PC-9 (cell line): ENCODE measurements around the gene CABP5. TPM values are rescaled to one million over a fixed set of nuclear protein-coding genes. Genes with fewer than 3 reads are reported as not detected.

Experiments used
- BruUV-seq: library from RNA; stranded (reverse); fragments of 400-500 nt; replicated peaks from 2 replicates; lab custom pipeline; 2021; lab: Mats Ljungman, UMichigan
- CTCF ChIA-PET: fragments of 300-600 bp; sonication (Branson Sonifier 250); formaldehyde crosslinking; loops from one replicate; lab custom pipeline; 2022; ENCODE audit warnings: antibody characterized with exemption; lab: Charles Lee
- POLR2A ChIA-PET: fragments of 300-600 bp; sonication (Branson Sonifier 250); formaldehyde crosslinking; loops from one replicate; lab custom pipeline; 2022; ENCODE audit warnings: antibody characterized with exemption; ENCODE audit not compliant: unreplicated experiment; lab: Charles Lee
- DNase-seq, 2 experiments: peaks; one replicate each; pipeline versions ENCODE4 v3.0.0 to v3.0.0-alpha.2; 2015 to 2022; ENCODE audit warnings: mixed read lengths in 1 of 2
- H2AFZ ChIP-seq: fragments of 200-600 bp; sonication (generic); 2 replicates; pipeline ENCODE4 v1.8.1; 2017; ENCODE audit warnings: antibody characterized with exemption
- H3F3A ChIP-seq: fragments of 200-600 bp; sonication (generic); 2 replicates; pipeline ENCODE4 v1.8.1; 2017; ENCODE audit warnings: antibody characterized with exemption, mild to moderate bottlenecking, low read depth; ENCODE audit not compliant: insufficient read depth
- H3K27ac ChIP-seq: fragments of 200-600 bp; sonication (generic); 2 replicates; pipeline ENCODE4 v1.6.1; 2016; ENCODE audit warnings: mixed run types
- H3K27me3 ChIP-seq: fragments of 200-600 bp; sonication (generic); 2 replicates; pipeline ENCODE4 v1.6.1; 2016; ENCODE audit warnings: low read depth, mixed run types; ENCODE audit not compliant: insufficient read depth
- H3K36me3 ChIP-seq: fragments of 200-600 bp; sonication (generic); 2 replicates; pipeline ENCODE4 v1.6.1; 2016; ENCODE audit warnings: low read depth, mixed run types
- H3K4me1 ChIP-seq: fragments of 200-600 bp; sonication (generic); replicated peaks from 2 replicates; pipeline ENCODE4 v1.6.1; 2016; ENCODE audit warnings: mixed run types; ENCODE audit not compliant: insufficient read depth
- H3K4me2 ChIP-seq: fragments of 200-600 bp; sonication (generic); 2 replicates; pipeline ENCODE4 v1.6.1; 2017; ENCODE audit warnings: mixed run types
- H3K4me3 ChIP-seq: fragments of 200-600 bp; sonication (generic); 2 replicates; pipeline ENCODE4 v1.6.1; 2016; ENCODE audit warnings: mixed run types
- H3K79me2 ChIP-seq: fragments of 200-600 bp; sonication (generic); 2 replicates; pipeline ENCODE4 v1.6.1; 2017; ENCODE audit warnings: low read depth, mixed run types
- H3K9me2 ChIP-seq: fragments of 200-600 bp; sonication (generic); 2 replicates; pipeline ENCODE4 v1.8.1; 2017; ENCODE audit warnings: mild to moderate bottlenecking; ENCODE audit not compliant: insufficient read depth
- H3K9me3 ChIP-seq: fragments of 200-600 bp; sonication (generic); 2 replicates; pipeline ENCODE4 v1.8.1; 2016; ENCODE audit warnings: low read depth; ENCODE audit not compliant: insufficient read depth
- H4K20me1 ChIP-seq: fragments of 200-600 bp; sonication (generic); 2 replicates; pipeline ENCODE4 v1.8.1; 2017; ENCODE audit not compliant: insufficient read depth
- CTCF ChIP-seq: fragments of 200-600 bp; sonication (generic); conservative IDR thresholded peaks from 2 replicates; pipeline ENCODE4 v1.6.1; 2017; ENCODE audit warnings: mixed run types, antibody characterized with exemption, mild to moderate bottlenecking, moderate library complexity
- EZH2 ChIP-seq: fragments of 200-600 bp; sonication (generic); IDR thresholded peaks from 2 replicates; pipeline ENCODE4 v1.8.0; 2017; ENCODE audit warnings: antibody characterized with exemption, low read depth
- intact Hi-C: fragments of 100-400 bp; cut with micrococcal nuclease; formaldehyde crosslinking; loops from one replicate; pipeline ENCODE4 v1.10.0; 2022; ENCODE audit not compliant: unreplicated experiment
- total RNA-seq: library from RNA; stranded (reverse); gene quantifications from 2 replicates; pipeline ENCODE4 v1.2.3, GENCODE V29; 2021

The CABP5 gene
- total RNA-seq, 1 experiment from 2014 or later, result not detected

- intact Hi-C loops, result no loop called here
- no peaks in the 10 kb centered on the region for H3K79me2 ChIP-seq
- no TSS peak for BruUV-seq
- DNase-seq, result no peak
- no peaks in the 10 kb centered on the region for H3K36me3 ChIP-seq
- H2AFZ ChIP-seq, result no peak overlapping the region
- no peaks in the 10 kb centered on the region for H3K9me2 ChIP-seq
- no peaks in the 10 kb centered on the region for H3K4me1 ChIP-seq
- H3K9me3 ChIP-seq, result no peaks in the 10 kb centered on the region
- H3K27ac ChIP-seq, result no peak overlapping the region
- POLR2A ChIA-PET, result no interaction called here
- no peaks in the 10 kb centered on the region for H4K20me1 ChIP-seq
- TF ChIP-seq CTCF (no peak), EZH2 (no peak)
- CTCF ChIA-PET, result no interaction called here
- no peak overlapping the region for H3K4me2 ChIP-seq
- no peak overlapping the region for H3K4me3 ChIP-seq
- peaks cover 79% of the 10 kb centered on the region for H3K27me3 ChIP-seq
- no peaks in the 10 kb centered on the region for H3F3A ChIP-seq
Measured at GRCh38 chr19:48030073-48030472, 13.8 kb downstream of the CABP5 start.

DNA sequence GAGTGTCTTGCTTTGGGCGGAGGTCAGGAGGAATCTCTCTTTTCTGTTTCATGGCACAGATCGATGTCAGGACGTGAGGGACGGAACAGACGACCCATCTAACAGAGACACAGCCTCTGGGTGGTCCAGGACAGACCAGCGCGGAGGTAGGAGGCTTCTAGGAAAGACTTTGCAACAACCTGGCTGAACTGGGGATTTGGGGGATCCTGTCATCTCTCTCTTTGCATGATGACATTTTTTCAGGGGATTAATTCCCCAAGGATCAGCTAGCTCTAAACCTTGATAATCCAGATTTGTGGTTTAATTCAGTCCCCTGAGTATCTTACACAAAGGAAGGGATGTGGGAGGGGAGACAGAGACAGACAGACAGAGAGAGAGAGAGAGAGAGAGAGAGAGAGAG, 14.4 kb downstream of the CABP5 start:
- Histone ChIP-seq H3K9me3 (no peaks in the 10 kb centered on the region), H2AFZ (no peak overlapping the region), H3K9me2 (no peaks in the 10 kb centered on the region), H3K4me1 (no peaks in the 10 kb centered on the region), H3K4me2 (no peak overlapping the region), H3K27me3 (peaks cover 79% of the 10 kb centered on the region), H3F3A (no peaks in the 10 kb centered on the region), H3K36me3 (no peaks in the 10 kb centered on the region), H4K20me1 (no peaks in the 10 kb centered on the region), H3K27ac (no peak overlapping the region), H3K4me3 (no peak overlapping the region), H3K79me2 (no peaks in the 10 kb centered on the region)
- TF ChIP-seq EZH2, result no peak
- no peak for TF ChIP-seq CTCF
- POLR2A ChIA-PET, result no interaction called here
- no TSS peak for BruUV-seq
- intact Hi-C loops, result no loop called here
- CTCF ChIA-PET, result interaction anchor here (0.6 kb wide), 1 partner anchor 137 kb away, joined by 4 read pairs; no protein-coding TSS in a partner anchor
- DNase-seq, result no peak

DNA sequence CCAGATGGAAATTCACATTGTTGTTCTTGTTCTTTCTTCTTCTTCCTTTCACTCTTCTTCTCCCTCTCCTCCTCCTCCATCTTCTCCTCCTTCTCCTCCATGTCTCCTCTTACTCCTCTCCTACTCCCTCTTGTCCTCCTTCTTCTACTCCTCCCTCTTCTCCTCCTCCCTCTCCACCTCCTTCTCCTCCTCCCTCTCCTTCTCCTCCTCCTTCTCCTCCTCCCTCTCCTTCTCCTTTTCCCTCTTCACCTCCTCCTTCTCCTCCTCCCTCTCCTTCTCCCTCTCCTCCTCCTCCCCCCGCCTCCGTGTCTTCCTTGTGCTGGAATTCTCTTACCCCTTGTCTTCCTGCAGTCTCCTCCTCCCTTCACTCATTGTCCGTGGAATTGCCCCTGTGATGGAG, 18.4 kb downstream of the CABP5 start:
- Histone ChIP-seq H3K9me2 (no peaks in the 10 kb centered on the region), H3K9me3 (no peaks in the 10 kb centered on the region), H3K4me2 (no peak overlapping the region), H3K36me3 (no peaks in the 10 kb centered on the region), H3K79me2 (no peaks in the 10 kb centered on the region), H3K4me1 (no peaks in the 10 kb centered on the region), H3K27ac (no peak overlapping the region), H2AFZ (no peak overlapping the region), H4K20me1 (no peaks in the 10 kb centered on the region), H3K4me3 (no peak overlapping the region), H3K27me3 (peaks cover 70% of the 10 kb centered on the region), H3F3A (no peaks in the 10 kb centered on the region)
- TF ChIP-seq EZH2, result no peak
- no peak for TF ChIP-seq CTCF
- intact Hi-C loops, result no loop called here
- ChIA-PET POLR2A (no interaction called here), CTCF (no interaction called here)
- no peak for DNase-seq
- BruUV-seq, result no TSS peak
